SH-SY5Y (cell line): ENCODE data around the gene BCKDHB.

Experiments used
- GATA2 ChIP-seq: IDR thresholded peaks from 2 replicates; pipeline ENCODE4 v1.6.1; 2011; ENCODE audit warnings: mild to moderate bottlenecking, low read depth, low read length
- GATA3 ChIP-seq: IDR thresholded peaks from 2 replicates; pipeline ENCODE4 v1.6.1; 2011; ENCODE audit warnings: low read depth, mild to moderate bottlenecking, low read length, moderate library complexity

GRCh38 chr6:80272988-80273387 is 166.5 kb downstream of the BCKDHB start:
- TF ChIP-seq GATA2 (no peak), GATA3 (no peak)
